Measurements from ENCODE around the gene BUB3.

- no peak for TF ChIP-seq EZH2 (IDR thresholded peaks at IDR 0.05; ENCODE audit: borderline replicate concordance, low read length)
- no peak for TF ChIP-seq CTCF (IDR thresholded peaks at IDR 0.05; ENCODE audit: low read length)
Measured at GRCh38 chr10:123146894-123147634, 7.1 kb upstream of the BUB3 start.
